CD4-positive, alpha-beta T cell treated with Interleukin-4 for 4 hours (primary cell): ENCODE results near the gene SPATA31A3.
"Not testable (repeated sequence)": the region's sequence is repeated elsewhere in the genome, so short reads cannot be mapped to it uniquely, and the experiment has no call there.

Experiments
- DNase-seq: peaks from one replicate; pipeline ENCODE4 v3.0.0-alpha.2; 2020

Gene SPATA31A3

GRCh38 chr9:66992450-66992849 is at the start of gene SPATA31A3:
TSS of gene SPATA31A3 (minus strand) at chr9:66992550. CDS start at chr9:66992521, 29 bp downstream.
- DNase-seq: not testable (repeated sequence)

DNA sequence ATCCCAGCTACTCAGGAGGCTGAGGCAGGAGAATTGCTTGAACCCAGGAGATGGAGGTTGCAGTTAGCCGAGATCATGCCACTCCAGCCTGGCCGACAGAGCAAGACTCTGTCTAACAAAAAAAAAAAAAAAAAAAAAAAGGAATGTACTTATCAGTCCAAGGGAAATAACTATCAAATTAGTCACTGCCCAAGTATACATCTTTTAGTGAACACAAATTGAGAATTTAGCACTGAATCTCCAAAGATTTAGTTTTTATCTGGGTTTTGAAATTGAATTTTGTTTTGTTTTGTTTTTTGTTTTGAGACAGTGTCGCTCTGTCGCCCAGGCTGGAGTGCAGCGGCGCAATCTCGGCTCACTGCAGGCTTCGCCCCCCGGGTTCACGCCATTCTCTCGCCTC is 39.8 kb downstream of the SPATA31A3 start:
- not testable (repeated sequence) for DNase-seq

DNA sequence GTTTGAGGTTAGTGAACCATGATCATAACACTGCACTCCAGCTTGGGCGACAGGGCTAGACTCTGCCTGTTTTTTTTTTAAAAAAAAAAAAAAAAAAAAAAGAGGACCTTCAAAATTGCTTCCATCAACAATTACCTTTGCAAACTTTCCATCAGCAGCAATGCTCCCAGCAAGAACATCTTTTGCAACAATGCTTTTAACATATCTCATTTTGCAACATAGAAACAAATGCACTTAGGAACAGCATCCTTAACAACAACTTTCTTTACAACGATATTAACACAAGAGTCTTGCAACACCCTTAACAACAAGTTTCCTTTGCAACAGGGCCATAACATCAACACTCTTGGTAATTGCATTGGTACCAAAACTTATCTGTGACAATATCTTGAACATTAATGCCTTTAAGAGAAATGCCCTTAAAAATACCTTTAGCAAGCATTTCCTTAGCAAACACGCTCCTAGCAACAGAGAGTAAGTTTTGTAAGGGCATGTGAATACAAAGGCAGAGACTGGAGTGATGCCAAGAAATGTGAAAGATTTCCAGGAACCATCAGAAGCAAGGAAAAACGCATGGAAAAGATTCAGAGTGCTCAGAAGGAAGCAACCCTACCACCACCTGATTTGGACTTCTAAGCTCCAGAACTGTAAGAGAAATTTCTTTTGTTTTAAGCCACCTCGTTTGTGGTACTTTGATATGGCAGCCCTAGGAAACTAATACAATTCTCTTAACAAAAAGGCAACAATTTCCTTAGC is 49.8 kb downstream of the SPATA31A3 start:
- not testable (repeated sequence) for DNase-seq

GRCh38 chr9:66939878-66940830 is 52.2 kb downstream of the SPATA31A3 start:
- DNase-seq: not testable (repeated sequence)

DNA sequence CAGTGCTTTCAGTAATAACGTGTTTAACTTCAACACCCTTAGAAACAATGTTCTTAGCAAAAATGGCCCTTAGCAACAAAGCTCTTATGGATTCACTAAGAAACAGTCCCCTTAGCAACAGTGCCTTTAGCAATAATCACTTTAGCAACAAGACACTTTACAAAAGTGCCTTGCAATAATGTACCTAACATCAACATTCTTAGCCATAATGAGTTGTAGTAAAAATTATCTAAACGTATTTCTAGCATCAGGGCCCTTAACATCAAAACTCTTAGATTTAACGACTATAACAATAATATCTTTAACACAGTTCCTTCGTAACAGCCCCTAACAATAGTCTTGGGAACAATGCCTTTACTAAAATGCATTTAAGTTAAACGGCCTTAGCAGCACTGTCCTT is 54.0 kb downstream of the SPATA31A3 start:
- not testable (repeated sequence) for DNase-seq

DNA sequence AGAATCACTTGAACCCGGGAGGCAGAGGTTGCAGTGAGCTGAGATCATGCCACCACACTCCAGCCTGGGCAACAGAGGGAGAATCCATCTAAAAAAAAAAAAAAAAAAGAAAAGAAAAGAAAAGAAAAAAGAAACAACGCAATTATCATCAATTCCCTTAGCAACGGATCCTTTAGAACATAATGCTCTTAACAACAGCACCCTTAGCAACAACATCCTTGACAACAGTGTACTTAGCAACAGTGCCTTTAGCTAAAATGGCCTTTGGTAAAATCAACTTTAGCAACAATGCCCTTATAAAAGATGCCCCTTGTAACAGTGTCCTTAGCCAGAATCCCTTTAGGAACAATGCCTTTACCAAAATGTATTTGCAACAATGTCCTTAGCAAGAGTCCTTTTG is 54.7 kb downstream of the SPATA31A3 start:
- not testable (repeated sequence) for DNase-seq
